Spleen (tissue), 11 donors: Measurements from ENCODE around the gene OR13C9. TPM values are rescaled to one million over a fixed set of nuclear protein-coding genes. Genes with fewer than 3 reads are reported as not detected.
"Not testable (repeated sequence)": the region's sequence is repeated elsewhere in the genome, so short reads cannot be mapped to it uniquely, and the experiment has no call there.

Experiments used
- DNase-seq: peaks from one replicate; pipeline ENCODE4 v3.0.0-alpha.2; 2020
- H3K27ac ChIP-seq, 8 donors: fragments of 200-600 bp; sonication (generic) in 7 of 8; 1 replicate in 4 of 8; 2 replicates in 4 of 8; pipeline versions ENCODE4 v1.5.0 to v1.8.0; 2016 to 2021; ENCODE audit warnings: inconsistent platforms in 4 of 8, mild to moderate bottlenecking in 4 of 8, moderate library complexity in 1 of 8
- H3K27me3 ChIP-seq, 7 donors: fragments of 200-600 bp; sonication (generic) in 6 of 7; replicated peaks in 1 of 7; 1 replicate in 4 of 7; 2 replicates in 3 of 7; pipeline versions ENCODE4 v1.5.0 to v1.8.0; 2016 to 2021; ENCODE audit warnings: inconsistent platforms in 3 of 7, mild to moderate bottlenecking in 1 of 7
- H3K36me3 ChIP-seq, 6 donors: fragments of 200-600 bp; sonication (generic) in 5 of 6; 1 replicate in 4 of 6; 2 replicates in 2 of 6; pipeline versions ENCODE4 v1.5.0 to v1.8.0; 2016 to 2021; ENCODE audit warnings: inconsistent platforms in 2 of 6
- H3K4me1 ChIP-seq, 6 donors: fragments of 200-600 bp; sonication (generic) in 5 of 6; 1 replicate in 3 of 6; 2 replicates in 3 of 6; pipeline versions ENCODE4 v1.5.0 to v1.8.0; 2016 to 2021; ENCODE audit warnings: inconsistent platforms in 3 of 6
- H3K4me3 ChIP-seq, 8 donors: fragments of 200-600 bp; sonication (generic) in 7 of 8; 1 replicate in 4 of 8; 2 replicates in 4 of 8; pipeline versions ENCODE4 v1.5.0 to v1.8.0; 2016 to 2021; ENCODE audit warnings: inconsistent platforms in 4 of 8, mild to moderate bottlenecking in 4 of 8, moderate library complexity in 2 of 8
- H3K9me3 ChIP-seq, 8 donors: fragments of 200-600 bp; sonication (generic) in 7 of 8; 1 replicate in 4 of 8; 2 replicates in 4 of 8; pipeline versions ENCODE4 v1.5.0 to v1.8.0; 2016 to 2021; ENCODE audit warnings: inconsistent platforms in 4 of 8
- POLR2A ChIP-seq, 3 donors: fragments of 450-650 bp; IDR thresholded peaks; one replicate each; pipeline ENCODE4 v1.5.1; 2017; ENCODE audit warnings: antibody characterized with exemption in 3 of 3, mild to moderate bottlenecking in 1 of 3
- POLR2AphosphoS5 ChIP-seq, 3 donors: sonication (generic); formaldehyde crosslinking; IDR thresholded peaks; one replicate each; pipeline ENCODE4 v1.5.1; 2017; ENCODE audit warnings: antibody characterized with exemption in 3 of 3
- WGBS, 5 donors: extraction: QIAGEN DNeasy Blood & Tissue Kit in 3 of 5; methylation state at CpG; one replicate each; pipeline versions ENCODE4 v1.1.5 to v1.1.7; 2013 to 2018; 5-methylcytosine and 5-hydroxymethylcytosine counted together
- intact Hi-C: fragments of 100-400 bp; cut with DNase I; formaldehyde crosslinking; loops from one replicate; pipeline ENCODE4 v1.15.0; 2023; ENCODE audit warnings: low total_unique reads
- polyA plus RNA-seq, 3 donors: library from polyadenylated mRNA; stranded (reverse); fragments of 200-250 nt; gene quantifications; one replicate each; pipeline ENCODE4 v1.2.1, GENCODE V29; 2013
- total RNA-seq, 7 donors: library from RNA; depleted of rRNA in 3 of 7; stranded (reverse); fragments of >200 nt in 3 of 7; fragmentation: NEBNext Ultra II Directional in 4 of 7; extraction: Animal tissue kit (Norgen Biotek cat#: 25700) in 4 of 7; gene quantifications; one replicate each; pipeline versions ENCODE4 v1.1.0 to v1.2.1, GENCODE V29; 2016 to 2021
- TF ChIP-seq, protein P1 (sequence below), 11 experiments: fragments of 200-600 bp in 7 of 11; fragments of 450-650 bp in 4 of 11; sonication (generic) in 4 of 11; IDR thresholded peaks in 8 of 11; conservative IDR thresholded peaks in 3 of 11; 1 replicate in 7 of 11; 2 replicates in 4 of 11; pipeline versions ENCODE4 v1.4.0 to v1.8.0; 2016 to 2021; ENCODE audit warnings: antibody characterized with exemption in 11 of 11, inconsistent platforms in 4 of 11, mild to moderate bottlenecking in 1 of 11
- donor health status: healthy with polysubstance abuse.
- donor health status: DM: no; HTN: no; CAD: no; lungs with moderate emphysema.
- donor health status: DM: no; HTN: no; CAD: no.
- donor health status: Bipolar disorder and iron deficiency.
- donor health status: healthy.
- donor health status: DM: no; HTN: no; CAD: no.
- donor health status: DM: yes; HTN: yes; CAD: no.

Gene OR13C9
- total and polyA plus RNA-seq, 10 donors: not detected

GRCh38 chr9:104604801-104605200 lies 13.2 kb downstream of the OR13C9 start:
- Histone ChIP-seq H3K27ac (no peak overlapping the region), H3K36me3 (no peaks in the 10 kb centered on the region), H3K4me1 (no peaks in the 10 kb centered on the region), H3K4me3 (no peak overlapping the region), H3K9me3 (no peaks in the 10 kb centered on the region), H3K27me3 (no peaks in the 10 kb centered on the region)
- intact Hi-C loops: no loop called here
- 70 to 83% (median 78%) methylated on average over 3 of the region's 3 CpGs for WGBS, 5 donors
- TF ChIP-seq POLR2AphosphoS5 (IDR thresholded peaks at IDR 0.05) (no peak), POLR2A (IDR thresholded peaks at IDR 0.05) (no peak)
- TF ChIP-seq, protein P1, sequence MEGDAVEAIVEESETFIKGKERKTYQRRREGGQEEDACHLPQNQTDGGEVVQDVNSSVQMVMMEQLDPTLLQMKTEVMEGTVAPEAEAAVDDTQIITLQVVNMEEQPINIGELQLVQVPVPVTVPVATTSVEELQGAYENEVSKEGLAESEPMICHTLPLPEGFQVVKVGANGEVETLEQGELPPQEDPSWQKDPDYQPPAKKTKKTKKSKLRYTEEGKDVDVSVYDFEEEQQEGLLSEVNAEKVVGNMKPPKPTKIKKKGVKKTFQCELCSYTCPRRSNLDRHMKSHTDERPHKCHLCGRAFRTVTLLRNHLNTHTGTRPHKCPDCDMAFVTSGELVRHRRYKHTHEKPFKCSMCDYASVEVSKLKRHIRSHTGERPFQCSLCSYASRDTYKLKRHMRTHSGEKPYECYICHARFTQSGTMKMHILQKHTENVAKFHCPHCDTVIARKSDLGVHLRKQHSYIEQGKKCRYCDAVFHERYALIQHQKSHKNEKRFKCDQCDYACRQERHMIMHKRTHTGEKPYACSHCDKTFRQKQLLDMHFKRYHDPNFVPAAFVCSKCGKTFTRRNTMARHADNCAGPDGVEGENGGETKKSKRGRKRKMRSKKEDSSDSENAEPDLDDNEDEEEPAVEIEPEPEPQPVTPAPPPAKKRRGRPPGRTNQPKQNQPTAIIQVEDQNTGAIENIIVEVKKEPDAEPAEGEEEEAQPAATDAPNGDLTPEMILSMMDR (IDR thresholded peaks at IDR 0.05 in 8 of 11, conservative IDR thresholded peaks at IDR 0.05 in 3 of 11): no peak
- DNase-seq: no peak

DNA sequence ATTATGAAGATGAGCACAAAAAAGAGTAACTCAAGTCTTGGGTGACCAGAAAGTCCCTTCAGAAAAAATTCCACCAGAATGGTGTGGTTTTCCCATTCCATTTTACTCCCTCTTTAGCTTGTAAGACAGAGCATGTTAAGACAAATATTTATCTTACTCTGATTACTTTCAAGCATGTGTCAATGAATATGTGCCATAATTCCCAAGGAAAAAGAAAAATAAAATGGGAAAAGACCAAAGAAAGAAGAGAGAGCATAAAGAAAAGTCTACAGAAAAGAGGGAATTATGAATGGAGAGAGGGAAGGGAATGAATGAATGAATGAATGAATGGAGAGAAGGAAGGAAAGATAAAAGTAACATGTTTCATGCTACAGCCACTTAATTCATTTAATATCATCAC lies 18.7 kb downstream of the OR13C9 start, which contains the start of gene OR13C5:
TSS of gene OR13C5 (minus strand) at position 101 of the 400 bp plus-strand sequence. CDS start at position 101, 0 bp downstream.
- not testable (repeated sequence) for H3K27me3 ChIP-seq, H3K36me3 ChIP-seq, H3K9me3 ChIP-seq, H3K4me3 ChIP-seq, H3K4me1 ChIP-seq, H3K27ac ChIP-seq, DNase-seq
- intact Hi-C loops: loop anchor here (10.0 kb wide), 1 partner anchor 55 kb away; no protein-coding TSS in a partner anchor

GRCh38 chr9:104598749-104599148 lies 19.3 kb downstream of the OR13C9 start:
- H3K27ac ChIP-seq, H3K4me3 ChIP-seq, H3K27me3 ChIP-seq, H3K36me3 ChIP-seq, H3K4me1 ChIP-seq, H3K9me3 ChIP-seq, DNase-seq: not testable (repeated sequence)
- intact Hi-C loops: loop anchor here (10.0 kb wide), 1 partner anchor 54 kb away; no protein-coding TSS in a partner anchor
- WGBS, 5 donors: 44 to 79% (median 65%) methylated on average over 1 to 3 of the region's 3 CpGs

DNA sequence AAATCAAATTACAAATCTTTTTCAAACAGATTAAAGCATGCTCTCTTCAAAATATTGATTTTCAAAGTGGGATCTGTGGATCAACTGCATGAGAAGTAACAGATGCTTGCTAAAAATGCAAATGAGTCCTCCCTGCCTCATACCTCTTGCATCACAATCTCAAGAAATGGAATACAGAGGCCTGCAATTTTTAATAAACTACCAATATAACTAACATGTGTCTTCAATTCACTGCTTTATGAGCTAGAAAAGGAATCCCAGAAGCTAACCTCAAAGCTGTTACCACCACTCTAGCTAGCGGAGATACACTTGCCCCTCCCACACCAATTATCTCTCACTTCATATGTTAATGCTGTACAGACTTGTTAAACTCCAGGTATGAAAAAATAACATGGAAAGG lies 28.4 kb downstream of the OR13C9 start:
- Histone ChIP-seq H3K27ac (no peak overlapping the region), H3K4me1 (no peaks in the 10 kb centered on the region), H3K27me3 (no peaks in the 10 kb centered on the region), H3K36me3 (no peaks in the 10 kb centered on the region), H3K4me3 (no peak overlapping the region), H3K9me3 (peaks cover 0 to 21% (median 2%) of the 10 kb centered on the region in 8 donors)
- 0 to 96% (median 46%) methylated on average over 1 of the region's 1 CpG for WGBS, 5 donors
- intact Hi-C loops: loop anchor here (10.0 kb wide), 1 partner anchor 45 kb away; no protein-coding TSS in a partner anchor
- DNase-seq: no peak
- TF ChIP-seq, protein P1 (IDR thresholded peaks at IDR 0.05 in 8 of 11, conservative IDR thresholded peaks at IDR 0.05 in 3 of 11): no peak
- TF ChIP-seq POLR2A (IDR thresholded peaks at IDR 0.05): no peak
- no peak for TF ChIP-seq POLR2AphosphoS5 (IDR thresholded peaks at IDR 0.05)

GRCh38 chr9:104586496-104587180 lies 31.4 kb downstream of the OR13C9 start:
- Histone ChIP-seq H3K9me3 (no peaks in the 10 kb centered on the region), H3K36me3 (no peaks in the 10 kb centered on the region), H3K4me3 (no peak overlapping the region), H3K27me3 (no peaks in the 10 kb centered on the region), H3K27ac (no peak overlapping the region), H3K4me1 (no peaks in the 10 kb centered on the region)
- intact Hi-C loops: no loop called here
- WGBS, 5 donors: 0 to 82% (median 66%) methylated on average over 1 of the region's 1 CpG
- DNase-seq: no peak
- TF ChIP-seq POLR2A (IDR thresholded peaks at IDR 0.05) (no peak), POLR2AphosphoS5 (IDR thresholded peaks at IDR 0.05) (no peak)
- TF ChIP-seq, protein P1 (IDR thresholded peaks at IDR 0.05 in 8 of 11, conservative IDR thresholded peaks at IDR 0.05 in 3 of 11): no peak
